Measurements from ENCODE around the gene PRPF40A.

PRPF40A gene

DNA sequence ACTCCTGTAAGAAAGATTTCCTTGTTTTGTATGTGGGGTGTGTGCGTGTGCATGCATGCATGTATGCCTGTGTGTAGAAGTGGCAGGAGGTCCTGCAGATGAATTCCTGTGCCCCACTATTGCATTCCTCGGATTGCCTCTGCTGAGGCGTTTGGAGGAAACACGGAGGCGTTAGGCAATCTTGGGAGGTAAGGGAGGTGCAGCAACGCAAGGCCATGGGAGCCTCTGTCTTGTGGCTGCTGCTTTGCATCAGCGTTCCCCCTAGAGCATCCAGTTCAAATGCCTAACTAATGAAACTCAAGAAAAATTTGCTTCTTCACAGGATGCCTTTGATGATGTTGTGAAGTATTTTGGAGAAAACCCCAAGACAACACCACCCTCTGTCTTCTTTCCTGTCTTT, 80.0 kb downstream of the PRPF40A start:
- no peak for DNase-seq
- peak overlapping the region in 1 of 2 donors; percentile 79 for H3K27ac Mint-ChIP-seq
- no peak for ATAC-seq (replicated peaks)

DNA sequence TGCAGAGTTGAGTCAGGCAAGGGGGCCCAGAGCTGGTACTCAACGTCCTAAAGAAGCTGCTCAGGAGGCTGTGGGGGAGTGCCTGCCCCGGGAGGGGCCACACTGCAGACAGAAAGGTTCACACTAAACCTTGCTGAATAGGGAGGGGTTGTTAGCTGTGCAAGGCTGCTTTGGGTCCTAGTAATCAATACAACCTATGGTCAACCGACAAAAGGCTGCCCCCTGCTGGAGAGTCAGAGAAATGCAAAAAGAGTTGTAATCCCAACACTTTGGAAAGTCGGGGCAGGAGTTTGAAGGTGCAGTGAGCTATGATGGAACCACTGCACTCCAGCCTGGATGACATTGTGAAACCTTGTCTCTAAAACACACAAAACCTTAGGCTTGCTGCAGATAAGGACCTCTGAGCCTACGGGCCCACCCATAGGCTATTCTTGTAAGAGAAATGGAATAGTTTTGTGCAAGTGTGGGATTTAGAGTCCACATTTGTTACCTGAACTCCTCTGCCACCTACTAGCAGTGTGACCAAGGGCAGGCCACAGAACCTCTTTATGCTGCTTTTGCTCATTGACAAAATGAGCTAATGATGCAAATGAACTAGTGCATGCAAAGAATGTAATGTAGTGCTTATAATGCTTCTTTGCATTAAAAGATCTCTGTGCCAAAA, 81.5 kb downstream of the PRPF40A start:
- Mint-ChIP-seq H3K27me3 (peaks cover 6 to 17% of the 10 kb centered on the region in 2 donors), H3K4me1 (ENCODE audit: low read depth in 2 of 2) (peaks cover 0 to 3% of the 10 kb centered on the region in 2 donors), H3K9me3 (no peaks in the 10 kb centered on the region), H3K4me3 (no peak overlapping the region), H3K36me3 (ENCODE audit: insufficient read depth) (no peaks in the 10 kb centered on the region), H3K27ac (no peak overlapping the region)
- peak; percentile 55 to 60 (median 56) for DNase-seq
- ATAC-seq (replicated peaks): peak; percentile 64

More for the DNA sequence above, 80.0 kb downstream of the PRPF40A start:
- Mint-ChIP-seq H3K4me1 (ENCODE audit: low read depth in 2 of 2) (peaks cover 0 to 3% of the 10 kb centered on the region in 2 donors), H3K9me3 (no peaks in the 10 kb centered on the region), H3K27me3 (peaks cover 3 to 17% of the 10 kb centered on the region in 2 donors), H3K4me3 (no peak overlapping the region), H3K36me3 (ENCODE audit: insufficient read depth) (no peaks in the 10 kb centered on the region)

DNA sequence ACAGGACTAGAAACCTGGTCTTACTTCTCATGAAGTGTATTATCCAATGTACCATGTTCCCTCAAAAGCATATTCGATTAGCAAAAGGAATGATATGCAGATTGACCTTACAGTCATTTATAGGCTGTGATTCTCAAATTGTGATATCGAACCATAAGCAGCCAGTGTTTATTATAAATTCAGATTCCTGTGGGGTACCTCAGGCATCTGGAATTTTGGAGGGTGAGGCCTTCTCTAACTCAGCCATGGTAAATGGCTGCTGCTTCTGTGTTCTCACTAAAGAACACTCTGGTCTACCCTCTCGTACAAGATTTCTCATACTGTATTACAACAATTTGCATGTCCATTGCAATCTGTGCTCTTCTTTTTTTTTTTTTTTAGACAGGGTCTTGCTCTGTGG, 84.5 kb downstream of the PRPF40A start:
- peaks cover 0 to 3% of the 10 kb centered on the region in 2 donors for H3K4me1 Mint-ChIP-seq (ENCODE audit: low read depth in 2 of 2)
- H3K27ac Mint-ChIP-seq: no peak overlapping the region
- H3K36me3 Mint-ChIP-seq (ENCODE audit: insufficient read depth): no peaks in the 10 kb centered on the region
- DNase-seq (no peak), ATAC-seq (replicated peaks) (no peak)
- peaks cover 15 to 16% of the 10 kb centered on the region in 2 donors for H3K27me3 Mint-ChIP-seq
- no peak overlapping the region for H3K4me3 Mint-ChIP-seq
- H3K9me3 Mint-ChIP-seq: no peaks in the 10 kb centered on the region

DNA sequence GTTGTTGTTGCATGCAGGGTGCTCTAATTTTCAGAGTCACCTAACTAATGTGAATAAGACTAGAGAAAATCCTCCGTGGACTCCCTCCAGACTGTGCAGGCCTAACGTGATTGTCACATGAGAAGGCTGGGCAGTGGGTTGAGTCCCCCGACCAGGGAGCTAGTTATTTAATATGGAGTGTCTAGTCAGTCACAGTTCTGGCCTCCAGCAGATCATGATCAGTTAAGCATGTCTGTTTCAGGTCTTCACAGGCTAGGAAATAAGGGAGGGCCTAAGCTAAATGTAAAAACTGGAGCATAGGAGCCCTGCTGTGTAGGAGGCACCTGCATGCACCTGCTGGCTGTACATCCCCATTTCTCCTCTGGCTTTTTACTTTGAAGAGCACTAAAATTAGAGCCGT, 86.8 kb downstream of the PRPF40A start:
- no peak overlapping the region for H3K4me3 Mint-ChIP-seq
- peaks cover 2 to 20% of the 10 kb centered on the region in 2 donors for H3K27me3 Mint-ChIP-seq
- DNase-seq: no peak
- no peak overlapping the region for H3K27ac Mint-ChIP-seq
- H3K36me3 Mint-ChIP-seq (ENCODE audit: insufficient read depth): no peaks in the 10 kb centered on the region
- no peak for ATAC-seq (replicated peaks)
- H3K9me3 Mint-ChIP-seq: no peaks in the 10 kb centered on the region
- H3K4me1 Mint-ChIP-seq (ENCODE audit: low read depth in 2 of 2): peaks cover 0 to 1% of the 10 kb centered on the region in 2 donors

DNA sequence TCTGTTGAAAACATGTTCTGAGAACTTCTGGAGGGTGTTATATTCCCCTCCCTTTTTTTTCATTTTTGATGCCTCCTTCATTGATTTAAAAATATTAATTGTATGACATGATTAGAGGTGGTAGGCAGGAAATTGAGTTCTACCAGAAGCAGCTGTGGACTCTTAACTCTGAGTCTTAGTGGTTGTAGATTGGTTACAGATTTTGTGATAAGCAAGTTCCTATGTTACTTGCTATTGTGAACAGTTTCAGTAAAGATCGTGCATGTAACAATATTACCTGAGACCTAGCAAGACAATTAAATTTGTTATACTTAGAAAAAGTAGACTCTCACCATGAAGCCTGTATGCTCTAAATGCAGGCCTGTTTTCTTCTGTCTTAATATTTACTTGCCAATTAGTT, 88.1 kb downstream of the PRPF40A start:
- no peaks in the 10 kb centered on the region for H3K9me3 Mint-ChIP-seq
- peaks cover 8 to 27% of the 10 kb centered on the region in 2 donors for H3K27me3 Mint-ChIP-seq
- H3K4me1 Mint-ChIP-seq (ENCODE audit: low read depth in 2 of 2): no peaks in the 10 kb centered on the region
- DNase-seq: no peak
- H3K4me3 Mint-ChIP-seq: no peak overlapping the region
- no peaks in the 10 kb centered on the region for H3K36me3 Mint-ChIP-seq (ENCODE audit: insufficient read depth)
- no peak for ATAC-seq (replicated peaks)
- H3K27ac Mint-ChIP-seq: no peak overlapping the region

DNA sequence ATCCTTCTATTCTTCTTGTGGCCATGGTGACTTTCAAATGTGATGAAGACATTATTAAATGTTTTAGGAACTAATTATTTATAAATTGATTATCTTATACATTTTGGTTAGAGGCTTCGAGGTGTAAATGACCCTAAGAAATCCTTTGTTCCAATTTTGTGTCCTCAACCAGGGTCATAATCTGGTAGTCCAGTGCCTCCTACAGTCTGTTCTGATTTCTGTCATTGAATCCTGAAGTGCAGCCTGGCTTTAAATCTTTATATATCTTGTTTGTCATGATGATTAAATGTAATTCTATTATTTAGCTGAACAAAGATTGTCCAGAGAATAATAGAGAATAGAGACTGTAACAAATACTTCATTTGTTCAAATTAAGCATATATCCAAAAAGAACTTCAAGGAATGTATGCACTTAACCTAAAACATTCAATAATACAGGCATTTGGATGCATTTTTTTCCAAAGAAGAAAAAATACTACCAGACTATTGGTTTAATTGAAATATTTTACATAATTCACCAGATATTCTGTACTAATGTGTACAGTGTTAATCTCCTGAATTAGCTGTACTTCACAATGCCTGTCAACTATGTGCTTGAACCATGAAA, 89.8 kb downstream of the PRPF40A start:
- no peaks in the 10 kb centered on the region for H3K4me1 Mint-ChIP-seq (ENCODE audit: low read depth in 2 of 2)
- H3K36me3 Mint-ChIP-seq (ENCODE audit: insufficient read depth): no peaks in the 10 kb centered on the region
- ATAC-seq (replicated peaks): no peak
- H3K27ac Mint-ChIP-seq: no peak overlapping the region
- H3K9me3 Mint-ChIP-seq: no peaks in the 10 kb centered on the region
- no peak overlapping the region for H3K4me3 Mint-ChIP-seq
- H3K27me3 Mint-ChIP-seq: peaks cover 22 to 26% of the 10 kb centered on the region in 2 donors
- no peak for DNase-seq

DNA sequence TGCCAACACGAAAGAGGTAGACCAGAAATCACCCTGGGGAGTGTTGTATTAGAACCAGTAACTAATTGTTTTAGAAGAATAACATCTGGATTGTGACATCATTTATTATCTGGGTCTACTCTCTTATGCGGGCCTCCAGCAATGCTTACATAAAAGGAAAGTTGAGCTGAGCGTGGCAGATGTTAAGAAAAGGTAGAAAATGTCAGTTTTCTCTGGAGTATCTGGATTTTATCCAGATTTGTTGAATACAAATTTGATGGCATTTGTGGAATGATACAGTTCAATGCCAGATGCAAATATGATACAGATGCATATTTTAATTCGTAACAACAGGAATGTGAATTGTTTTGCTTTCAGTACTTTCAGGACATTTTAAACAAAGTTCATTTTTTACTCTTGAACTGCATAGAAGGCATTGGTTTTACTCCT, 90.3 kb downstream of the PRPF40A start:
- Mint-ChIP-seq H3K4me1 (ENCODE audit: low read depth in 2 of 2) (no peaks in the 10 kb centered on the region), H3K36me3 (ENCODE audit: insufficient read depth) (no peaks in the 10 kb centered on the region), H3K27ac (no peak overlapping the region), H3K27me3 (peaks cover 21 to 24% of the 10 kb centered on the region in 2 donors), H3K9me3 (no peaks in the 10 kb centered on the region), H3K4me3 (no peak overlapping the region)
- no peak for ATAC-seq (replicated peaks)
- no peak for DNase-seq

DNA sequence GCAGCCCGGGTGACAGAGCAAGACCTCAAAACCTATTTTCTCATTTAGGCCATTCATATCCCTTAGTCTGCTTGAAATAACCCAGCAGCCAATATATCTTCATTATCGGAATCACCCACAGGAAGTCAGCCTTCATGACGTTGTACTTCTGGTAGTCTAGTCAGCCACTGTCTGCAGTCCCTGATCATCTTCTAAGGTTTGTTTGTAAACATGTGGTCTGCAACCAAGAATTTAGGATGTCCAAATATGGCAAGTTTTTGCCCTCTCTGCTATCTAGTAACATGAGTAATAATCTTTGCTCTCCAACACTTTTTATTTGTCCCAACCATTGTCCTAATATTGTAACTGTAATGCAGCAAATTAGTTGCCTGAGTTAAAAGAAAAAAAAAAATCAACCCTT, 92.5 kb downstream of the PRPF40A start:
- no peaks in the 10 kb centered on the region for H3K4me1 Mint-ChIP-seq (ENCODE audit: low read depth in 2 of 2)
- no peaks in the 10 kb centered on the region for H3K36me3 Mint-ChIP-seq (ENCODE audit: insufficient read depth)
- no peak for ATAC-seq (replicated peaks)
- peaks cover 27 to 42% of the 10 kb centered on the region in 2 donors for H3K27me3 Mint-ChIP-seq
- no peak for DNase-seq
- no peaks in the 10 kb centered on the region for H3K9me3 Mint-ChIP-seq
- H3K4me3 Mint-ChIP-seq: no peak overlapping the region
- H3K27ac Mint-ChIP-seq: no peak overlapping the region

DNA sequence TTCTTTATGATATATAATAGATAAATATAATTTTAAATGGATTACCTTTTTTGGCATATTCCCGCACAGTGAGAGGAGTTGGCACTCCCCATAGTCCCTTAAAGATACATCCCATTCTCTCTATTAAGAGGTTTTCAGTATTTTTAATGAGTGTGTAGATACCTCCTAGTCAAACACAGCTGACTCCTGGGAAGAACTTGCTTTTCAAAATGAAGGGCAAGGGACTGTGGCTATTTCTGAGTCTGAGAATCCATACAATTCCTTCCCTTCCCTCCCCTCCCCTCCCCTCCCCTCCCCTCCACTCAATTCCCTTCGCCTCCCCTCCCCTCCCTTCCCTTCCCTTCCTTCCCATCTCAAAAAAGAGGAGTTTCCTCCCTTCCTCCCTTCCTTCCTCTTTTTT, 93.5 kb downstream of the PRPF40A start:
- DNase-seq (no peak), ATAC-seq (replicated peaks) (no peak)
- Mint-ChIP-seq H3K4me1 (ENCODE audit: low read depth in 2 of 2) (no peaks in the 10 kb centered on the region), H3K27me3 (peaks cover 27 to 46% of the 10 kb centered on the region in 2 donors), H3K4me3 (no peak overlapping the region), H3K9me3 (no peaks in the 10 kb centered on the region), H3K27ac (no peak overlapping the region), H3K36me3 (ENCODE audit: insufficient read depth) (no peaks in the 10 kb centered on the region)

DNA sequence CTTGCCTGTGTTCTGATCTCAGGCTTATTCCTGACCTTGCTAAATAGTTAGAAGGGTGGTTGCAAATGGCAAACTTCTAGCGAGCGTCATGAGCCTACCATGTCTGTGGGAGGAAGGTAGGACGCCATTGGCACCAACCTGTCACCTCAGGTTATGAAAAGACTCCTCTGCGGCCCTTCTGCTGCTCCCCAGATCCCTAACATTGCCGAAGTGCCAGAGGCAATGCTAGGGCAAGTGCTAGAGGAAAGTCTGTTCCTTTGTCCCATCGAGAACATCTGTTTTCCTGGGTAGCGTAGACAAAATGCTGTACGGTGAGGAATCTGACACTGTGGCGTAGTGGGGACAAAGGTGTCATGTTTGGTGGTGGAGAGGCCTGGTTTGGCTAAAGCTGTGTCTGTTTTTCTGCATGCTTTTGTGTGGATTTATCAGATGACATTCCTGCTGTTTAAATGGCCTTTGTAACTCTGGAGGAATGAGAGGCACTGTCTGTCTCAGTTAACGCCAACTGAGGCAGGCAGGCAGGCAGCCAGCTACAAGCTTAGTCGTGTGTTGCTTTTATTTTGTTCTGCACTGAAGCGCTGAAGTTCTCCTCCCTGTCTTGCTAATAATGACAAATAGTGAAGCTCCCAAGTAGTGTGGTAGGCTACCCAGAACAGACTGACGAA, 94.1 kb downstream of the PRPF40A start:
- ATAC-seq (replicated peaks) (no peak), DNase-seq (no peak)
- no peaks in the 10 kb centered on the region for H3K9me3 Mint-ChIP-seq
- H3K4me3 Mint-ChIP-seq: no peak overlapping the region
- peaks cover 27 to 46% of the 10 kb centered on the region in 2 donors for H3K27me3 Mint-ChIP-seq
- no peak overlapping the region for H3K27ac Mint-ChIP-seq
- H3K4me1 Mint-ChIP-seq (ENCODE audit: low read depth in 2 of 2): no peaks in the 10 kb centered on the region
- no peaks in the 10 kb centered on the region for H3K36me3 Mint-ChIP-seq (ENCODE audit: insufficient read depth)

DNA sequence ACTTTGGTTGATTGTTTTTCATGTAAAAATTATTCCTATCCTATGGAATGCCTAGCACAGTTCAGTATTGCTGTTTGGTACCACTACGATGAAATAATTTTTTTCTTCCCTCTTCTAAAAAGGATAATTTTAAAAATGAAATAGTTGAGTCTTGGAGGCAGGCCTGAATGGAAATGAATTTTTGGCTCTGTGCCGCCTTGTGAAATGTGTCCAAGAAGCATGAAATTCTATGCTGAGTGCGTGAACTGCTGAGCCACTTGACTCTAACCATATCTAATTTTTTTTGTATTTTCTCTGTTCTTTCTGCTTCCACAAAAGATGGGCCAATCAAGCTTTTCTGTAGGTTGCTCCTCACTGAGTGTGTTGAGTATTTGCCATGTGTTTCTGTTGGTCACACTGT, 95.0 kb downstream of the PRPF40A start:
- Mint-ChIP-seq H3K36me3 (ENCODE audit: insufficient read depth) (no peaks in the 10 kb centered on the region), H3K4me1 (ENCODE audit: low read depth in 2 of 2) (no peaks in the 10 kb centered on the region), H3K27ac (no peak overlapping the region), H3K27me3 (peaks cover 27 to 46% of the 10 kb centered on the region in 2 donors), H3K9me3 (no peaks in the 10 kb centered on the region), H3K4me3 (no peak overlapping the region)
- DNase-seq: no peak
- no peak for ATAC-seq (replicated peaks)

DNA sequence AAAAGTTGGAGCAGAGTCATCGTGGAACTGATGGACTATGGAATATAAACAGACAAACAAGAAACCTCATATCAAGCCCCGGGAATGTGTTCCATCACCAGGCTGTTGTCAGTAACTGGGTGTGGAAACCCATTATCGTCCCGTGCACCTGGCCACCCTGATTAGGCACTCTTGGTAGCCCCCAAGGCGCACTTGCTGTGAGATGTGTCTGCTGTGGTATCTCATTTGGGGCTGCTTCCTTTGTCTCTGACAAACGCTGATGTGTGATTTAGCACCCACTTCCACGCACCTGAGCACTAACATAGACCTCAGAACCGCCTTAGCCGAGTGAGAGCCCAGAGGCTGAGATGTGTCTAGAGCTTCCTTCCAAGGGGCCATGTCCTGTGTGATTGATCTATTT, 96.3 kb downstream of the PRPF40A start:
- no peak for ATAC-seq (replicated peaks)
- Mint-ChIP-seq H3K9me3 (no peaks in the 10 kb centered on the region), H3K4me1 (ENCODE audit: low read depth in 2 of 2) (no peaks in the 10 kb centered on the region), H3K4me3 (no peak overlapping the region), H3K27me3 (peaks cover 27 to 46% of the 10 kb centered on the region in 2 donors), H3K27ac (no peak overlapping the region), H3K36me3 (ENCODE audit: insufficient read depth) (no peaks in the 10 kb centered on the region)
- DNase-seq: no peak

DNA sequence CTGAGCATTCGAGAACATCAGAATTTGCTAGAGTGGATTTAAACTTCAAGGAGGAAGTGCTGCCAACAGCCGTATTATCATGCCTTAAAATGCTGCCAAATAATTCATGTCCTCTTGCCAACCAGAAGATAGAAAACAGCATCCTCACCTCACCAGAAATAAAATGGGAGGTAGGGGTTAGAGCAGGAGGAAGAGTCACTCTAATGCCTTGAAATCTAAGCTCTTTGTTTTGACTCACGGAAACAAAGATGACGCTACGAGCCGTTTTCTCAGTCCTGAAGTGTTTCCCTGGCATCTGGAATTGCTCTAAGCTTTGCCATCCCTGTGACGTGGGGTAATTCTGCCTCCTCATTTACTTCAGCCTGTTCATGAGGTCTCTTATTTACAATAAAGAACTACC, 97.1 kb downstream of the PRPF40A start:
- DNase-seq: no peak
- Mint-ChIP-seq H3K36me3 (ENCODE audit: insufficient read depth) (no peaks in the 10 kb centered on the region), H3K27ac (no peak overlapping the region), H3K9me3 (no peaks in the 10 kb centered on the region), H3K4me1 (ENCODE audit: low read depth in 2 of 2) (no peaks in the 10 kb centered on the region), H3K27me3 (peaks cover 21 to 41% of the 10 kb centered on the region in 2 donors), H3K4me3 (no peak overlapping the region)
- no peak for ATAC-seq (replicated peaks)

DNA sequence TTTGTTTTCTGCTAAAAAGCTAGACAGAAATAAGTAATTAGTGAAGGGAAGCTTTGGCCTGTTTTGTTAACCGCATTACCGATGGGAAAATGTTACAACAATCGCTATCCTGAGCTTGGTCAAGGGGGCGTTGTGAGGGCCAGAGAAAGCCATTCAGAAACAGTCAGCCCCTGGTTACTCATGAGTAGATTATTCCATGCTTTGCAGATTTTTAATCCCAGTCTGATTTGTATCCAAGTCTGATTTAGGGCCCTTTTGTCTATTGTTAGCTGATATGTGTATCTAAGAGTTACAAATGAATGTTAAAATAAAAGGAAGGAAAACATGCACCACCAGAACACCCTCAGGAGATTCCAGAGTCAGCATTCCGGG, 99.1 kb downstream of the PRPF40A start:
- Mint-ChIP-seq H3K27me3 (peaks cover 16 to 31% of the 10 kb centered on the region in 2 donors), H3K27ac (no peak overlapping the region), H3K4me1 (ENCODE audit: low read depth in 2 of 2) (no peaks in the 10 kb centered on the region), H3K9me3 (no peaks in the 10 kb centered on the region), H3K36me3 (ENCODE audit: insufficient read depth) (no peaks in the 10 kb centered on the region), H3K4me3 (no peak overlapping the region)
- ATAC-seq (replicated peaks) (no peak), DNase-seq (no peak)

All from effector memory CD8-positive, alpha-beta T cell (primary cell).